ENCODE results near the gene KRTAP10-9.

KRTAP10-9 gene

GRCh38 chr21:44581158-44581557 is 45.7 kb upstream of the KRTAP10-9 start:
- TF ChIP-seq SIN3A (IDR thresholded peaks at IDR 0.05; ENCODE audit: borderline replicate concordance, insufficient read depth, low read length) (no peak), POLR2AphosphoS5 (IDR thresholded peaks at IDR 0.05; ENCODE audit: low read depth, low read length) (no peak), REST (IDR thresholded peaks at IDR 0.05; ENCODE audit: insufficient read depth in 1 of 2, low read depth in 2 of 2, low read length in 2 of 2) (no peak), FOXP2 (optimal IDR thresholded peaks at IDR 0.05; ENCODE audit: borderline replicate concordance, extremely low read depth, extremely low read length, insufficient read depth) (no peak), TAF1 (IDR thresholded peaks at IDR 0.05; ENCODE audit: borderline replicate concordance, insufficient read depth, low read length) (no peak)

- TF ChIP-seq SIN3A (IDR thresholded peaks at IDR 0.05; ENCODE audit: borderline replicate concordance, insufficient read depth, low read length) (no peak), FOXP2 (optimal IDR thresholded peaks at IDR 0.05; ENCODE audit: borderline replicate concordance, extremely low read depth, extremely low read length, insufficient read depth) (no peak), REST (IDR thresholded peaks at IDR 0.05; ENCODE audit: insufficient read depth in 1 of 2, low read depth in 2 of 2, low read length in 2 of 2) (no peak), TAF1 (IDR thresholded peaks at IDR 0.05; ENCODE audit: borderline replicate concordance, insufficient read depth, low read length) (no peak), POLR2AphosphoS5 (IDR thresholded peaks at IDR 0.05; ENCODE audit: low read depth, low read length) (no peak)
Observed at GRCh38 chr21:44582055-44582454, 44.8 kb upstream of the KRTAP10-9 start.

- TF ChIP-seq TAF1 (IDR thresholded peaks at IDR 0.05; ENCODE audit: borderline replicate concordance, insufficient read depth, low read length) (no peak), FOXP2 (optimal IDR thresholded peaks at IDR 0.05; ENCODE audit: borderline replicate concordance, extremely low read depth, extremely low read length, insufficient read depth) (no peak), SIN3A (IDR thresholded peaks at IDR 0.05; ENCODE audit: borderline replicate concordance, insufficient read depth, low read length) (no peak), REST (IDR thresholded peaks at IDR 0.05; ENCODE audit: insufficient read depth in 1 of 2, low read depth in 2 of 2, low read length in 2 of 2) (no peak), POLR2AphosphoS5 (IDR thresholded peaks at IDR 0.05; ENCODE audit: low read depth, low read length) (no peak)
Observed at GRCh38 chr21:44583089-44583799, 43.6 kb upstream of the KRTAP10-9 start.

GRCh38 chr21:44583800-44584147 is 43.1 kb upstream of the KRTAP10-9 start:
- no peak for TF ChIP-seq POLR2AphosphoS5 (IDR thresholded peaks at IDR 0.05; ENCODE audit: low read depth, low read length)
- TF ChIP-seq SIN3A (IDR thresholded peaks at IDR 0.05; ENCODE audit: borderline replicate concordance, insufficient read depth, low read length), result no peak
- no peak for TF ChIP-seq FOXP2 (optimal IDR thresholded peaks at IDR 0.05; ENCODE audit: borderline replicate concordance, extremely low read depth, extremely low read length, insufficient read depth)
- TF ChIP-seq REST (IDR thresholded peaks at IDR 0.05; ENCODE audit: insufficient read depth in 1 of 2, low read depth in 2 of 2, low read length in 2 of 2), result no peak
- no peak for TF ChIP-seq TAF1 (IDR thresholded peaks at IDR 0.05; ENCODE audit: borderline replicate concordance, insufficient read depth, low read length)
